ENCODE data around the gene IRF6. TPM values are rescaled to one million over a fixed set of nuclear protein-coding genes. Genes with fewer than 3 reads are reported as not detected.
A peak's percentile ranks its signal among the peaks of the same experiment; 100 is the strongest.

Gene IRF6
- total RNA-seq, 1 experiment from 2014 or later, result 35.2 TPM

DNA sequence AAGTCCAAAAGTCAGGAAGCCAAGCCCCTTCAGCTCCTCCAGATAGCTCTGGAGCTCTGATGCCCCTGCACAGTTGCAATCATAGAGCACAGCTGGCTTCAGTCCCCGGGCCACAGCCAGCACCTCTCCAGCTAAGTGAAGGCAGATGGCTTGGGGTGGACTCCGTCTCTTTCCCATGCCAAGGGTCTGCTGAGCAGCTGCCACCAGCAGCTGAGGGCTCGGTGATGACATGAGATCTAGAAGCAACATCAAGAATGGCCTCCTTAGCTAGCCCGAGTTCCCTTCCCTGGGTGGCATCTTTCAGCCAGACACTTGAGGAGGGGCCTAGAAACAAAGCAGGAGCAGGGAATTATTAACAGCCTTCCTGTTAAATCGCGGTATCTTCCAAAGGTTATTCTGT, 22.6 kb downstream of the IRF6 start:
- DNase-seq (ENCODE audit: low read depth, low spot score), result no peak
- peak overlapping the region; percentile 93 for H3K4me2 ChIP-seq (ENCODE audit: low read length)
- RAD21 ChIA-PET (ENCODE audit: low non-redundant PET in 1 of 2, low total read pairs in 2 of 2, uncharacterized antibody in 2 of 2, unreplicated experiment in 2 of 2), result no interaction called here
- peak overlapping the region; percentile 96 for H3K9ac ChIP-seq (ENCODE audit: low read length)
- H3K4me3 ChIP-seq (replicated peaks in 1 of 2; ENCODE audit: low read depth in 1 of 2, low read length in 2 of 2), result peak overlapping the region; percentile 89 to 93
- H3K9me3 ChIP-seq (ENCODE audit: control insufficient read depth in 1 of 2, insufficient read depth in 1 of 2, low read depth in 1 of 2, low read length in 2 of 2), result no peaks in the 10 kb centered on the region
- H3K27me3 ChIP-seq (ENCODE audit: insufficient read depth, low read length), result no peaks in the 10 kb centered on the region
- POLR2A ChIA-PET, result no interaction called here
- H4K20me1 ChIP-seq (ENCODE audit: insufficient read depth), result no peaks in the 10 kb centered on the region
- no peak for ATAC-seq
- 0 out of 4 replicates have a peak, but pooled peaks cover 2 to 8% of the 10 kb centered on the region in 2 experiments for H3K36me3 ChIP-seq (ENCODE audit: control insufficient read depth in 1 of 2, insufficient read depth in 2 of 2, low read length in 2 of 2)
- intact Hi-C loops (cut with micrococcal nuclease), result no loop called here
- no peak overlapping the region for H2AFZ ChIP-seq (ENCODE audit: low read depth, low read length, poor library complexity, severe bottlenecking)
- CTCF ChIA-PET, result no interaction called here
- peaks cover 6 to 15% of the 10 kb centered on the region in 2 experiments for H3K4me1 ChIP-seq (ENCODE audit: control insufficient read depth in 1 of 2, insufficient read depth in 2 of 2, low read length in 2 of 2)
- no TSS peak for BruUV-seq (replicated peaks)
- no peak overlapping the region for H3K27ac ChIP-seq (ENCODE audit: low read depth, low read length)
- no peaks in the 10 kb centered on the region for H3K9me2 ChIP-seq (ENCODE audit: insufficient read depth)
- TF ChIP-seq, protein P1, sequence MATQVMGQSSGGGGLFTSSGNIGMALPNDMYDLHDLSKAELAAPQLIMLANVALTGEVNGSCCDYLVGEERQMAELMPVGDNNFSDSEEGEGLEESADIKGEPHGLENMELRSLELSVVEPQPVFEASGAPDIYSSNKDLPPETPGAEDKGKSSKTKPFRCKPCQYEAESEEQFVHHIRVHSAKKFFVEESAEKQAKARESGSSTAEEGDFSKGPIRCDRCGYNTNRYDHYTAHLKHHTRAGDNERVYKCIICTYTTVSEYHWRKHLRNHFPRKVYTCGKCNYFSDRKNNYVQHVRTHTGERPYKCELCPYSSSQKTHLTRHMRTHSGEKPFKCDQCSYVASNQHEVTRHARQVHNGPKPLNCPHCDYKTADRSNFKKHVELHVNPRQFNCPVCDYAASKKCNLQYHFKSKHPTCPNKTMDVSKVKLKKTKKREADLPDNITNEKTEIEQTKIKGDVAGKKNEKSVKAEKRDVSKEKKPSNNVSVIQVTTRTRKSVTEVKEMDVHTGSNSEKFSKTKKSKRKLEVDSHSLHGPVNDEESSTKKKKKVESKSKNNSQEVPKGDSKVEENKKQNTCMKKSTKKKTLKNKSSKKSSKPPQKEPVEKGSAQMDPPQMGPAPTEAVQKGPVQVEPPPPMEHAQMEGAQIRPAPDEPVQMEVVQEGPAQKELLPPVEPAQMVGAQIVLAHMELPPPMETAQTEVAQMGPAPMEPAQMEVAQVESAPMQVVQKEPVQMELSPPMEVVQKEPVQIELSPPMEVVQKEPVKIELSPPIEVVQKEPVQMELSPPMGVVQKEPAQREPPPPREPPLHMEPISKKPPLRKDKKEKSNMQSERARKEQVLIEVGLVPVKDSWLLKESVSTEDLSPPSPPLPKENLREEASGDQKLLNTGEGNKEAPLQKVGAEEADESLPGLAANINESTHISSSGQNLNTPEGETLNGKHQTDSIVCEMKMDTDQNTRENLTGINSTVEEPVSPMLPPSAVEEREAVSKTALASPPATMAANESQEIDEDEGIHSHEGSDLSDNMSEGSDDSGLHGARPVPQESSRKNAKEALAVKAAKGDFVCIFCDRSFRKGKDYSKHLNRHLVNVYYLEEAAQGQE (IDR thresholded peaks at IDR 0.05; ENCODE audit: low read depth), result no peak
- TF ChIP-seq, protein P2, sequence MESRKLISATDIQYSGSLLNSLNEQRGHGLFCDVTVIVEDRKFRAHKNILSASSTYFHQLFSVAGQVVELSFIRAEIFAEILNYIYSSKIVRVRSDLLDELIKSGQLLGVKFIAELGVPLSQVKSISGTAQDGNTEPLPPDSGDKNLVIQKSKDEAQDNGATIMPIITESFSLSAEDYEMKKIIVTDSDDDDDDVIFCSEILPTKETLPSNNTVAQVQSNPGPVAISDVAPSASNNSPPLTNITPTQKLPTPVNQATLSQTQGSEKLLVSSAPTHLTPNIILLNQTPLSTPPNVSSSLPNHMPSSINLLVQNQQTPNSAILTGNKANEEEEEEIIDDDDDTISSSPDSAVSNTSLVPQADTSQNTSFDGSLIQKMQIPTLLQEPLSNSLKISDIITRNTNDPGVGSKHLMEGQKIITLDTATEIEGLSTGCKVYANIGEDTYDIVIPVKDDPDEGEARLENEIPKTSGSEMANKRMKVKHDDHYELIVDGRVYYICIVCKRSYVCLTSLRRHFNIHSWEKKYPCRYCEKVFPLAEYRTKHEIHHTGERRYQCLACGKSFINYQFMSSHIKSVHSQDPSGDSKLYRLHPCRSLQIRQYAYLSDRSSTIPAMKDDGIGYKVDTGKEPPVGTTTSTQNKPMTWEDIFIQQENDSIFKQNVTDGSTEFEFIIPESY (IDR thresholded peaks at IDR 0.05; ENCODE audit: extremely low read depth, insufficient replicate concordance, low read length), result no peak
- TF ChIP-seq, protein P3, sequence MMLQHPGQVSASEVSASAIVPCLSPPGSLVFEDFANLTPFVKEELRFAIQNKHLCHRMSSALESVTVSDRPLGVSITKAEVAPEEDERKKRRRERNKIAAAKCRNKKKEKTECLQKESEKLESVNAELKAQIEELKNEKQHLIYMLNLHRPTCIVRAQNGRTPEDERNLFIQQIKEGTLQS (IDR thresholded peaks at IDR 0.05), result no peak
- no peak for TF ChIP-seq ZNF274 (IDR thresholded peaks at IDR 0.05; ENCODE audit: low read depth, low read length)
- TF ChIP-seq EZH2phosphoT487 (IDR thresholded peaks at IDR 0.05; ENCODE audit: borderline replicate concordance), result no peak
- TF ChIP-seq ELF1 (IDR thresholded peaks at IDR 0.05; ENCODE audit: borderline replicate concordance, low read depth), result no peak
- no peak for TF ChIP-seq JUND (IDR thresholded peaks at IDR 0.05)
- no peak for TF ChIP-seq EGR1 (IDR thresholded peaks at IDR 0.05; ENCODE audit: low read depth)
- TF ChIP-seq YY1 (IDR thresholded peaks at IDR 0.05; ENCODE audit: extremely low read depth, insufficient replicate concordance, low read depth, low read length), result no peak
- TF ChIP-seq, protein P4, sequence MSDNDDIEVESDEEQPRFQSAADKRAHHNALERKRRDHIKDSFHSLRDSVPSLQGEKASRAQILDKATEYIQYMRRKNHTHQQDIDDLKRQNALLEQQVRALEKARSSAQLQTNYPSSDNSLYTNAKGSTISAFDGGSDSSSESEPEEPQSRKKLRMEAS (IDR thresholded peaks at IDR 0.05), result no peak
- TF ChIP-seq CEBPB (IDR thresholded peaks at IDR 0.05; ENCODE audit: low read depth), result no peak
- no peak for TF ChIP-seq POLR2A (IDR thresholded peaks at IDR 0.05; ENCODE audit: borderline replicate concordance, extremely low read depth, insufficient read depth, insufficient read length)
- no peak for TF ChIP-seq POLR2AphosphoS5 (IDR thresholded peaks at IDR 0.05; ENCODE audit: low read depth, low read length)
- TF ChIP-seq RAD21 (IDR thresholded peaks at IDR 0.05; ENCODE audit: low read depth), result no peak
- TF ChIP-seq, protein P5, sequence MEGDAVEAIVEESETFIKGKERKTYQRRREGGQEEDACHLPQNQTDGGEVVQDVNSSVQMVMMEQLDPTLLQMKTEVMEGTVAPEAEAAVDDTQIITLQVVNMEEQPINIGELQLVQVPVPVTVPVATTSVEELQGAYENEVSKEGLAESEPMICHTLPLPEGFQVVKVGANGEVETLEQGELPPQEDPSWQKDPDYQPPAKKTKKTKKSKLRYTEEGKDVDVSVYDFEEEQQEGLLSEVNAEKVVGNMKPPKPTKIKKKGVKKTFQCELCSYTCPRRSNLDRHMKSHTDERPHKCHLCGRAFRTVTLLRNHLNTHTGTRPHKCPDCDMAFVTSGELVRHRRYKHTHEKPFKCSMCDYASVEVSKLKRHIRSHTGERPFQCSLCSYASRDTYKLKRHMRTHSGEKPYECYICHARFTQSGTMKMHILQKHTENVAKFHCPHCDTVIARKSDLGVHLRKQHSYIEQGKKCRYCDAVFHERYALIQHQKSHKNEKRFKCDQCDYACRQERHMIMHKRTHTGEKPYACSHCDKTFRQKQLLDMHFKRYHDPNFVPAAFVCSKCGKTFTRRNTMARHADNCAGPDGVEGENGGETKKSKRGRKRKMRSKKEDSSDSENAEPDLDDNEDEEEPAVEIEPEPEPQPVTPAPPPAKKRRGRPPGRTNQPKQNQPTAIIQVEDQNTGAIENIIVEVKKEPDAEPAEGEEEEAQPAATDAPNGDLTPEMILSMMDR (IDR thresholded peaks at IDR 0.05 in 2 of 3, conservative IDR thresholded peaks at IDR 0.05 in 1 of 3; ENCODE audit: borderline replicate concordance in 1 of 3, insufficient read depth in 1 of 3, low read depth in 2 of 3, low read length in 2 of 3), result no peak
- H3K79me2 ChIP-seq (ENCODE audit: insufficient read depth, low read length), result peaks cover 18% of the 10 kb centered on the region
